ENCODE measurements around the gene GRIA2.

DNA sequence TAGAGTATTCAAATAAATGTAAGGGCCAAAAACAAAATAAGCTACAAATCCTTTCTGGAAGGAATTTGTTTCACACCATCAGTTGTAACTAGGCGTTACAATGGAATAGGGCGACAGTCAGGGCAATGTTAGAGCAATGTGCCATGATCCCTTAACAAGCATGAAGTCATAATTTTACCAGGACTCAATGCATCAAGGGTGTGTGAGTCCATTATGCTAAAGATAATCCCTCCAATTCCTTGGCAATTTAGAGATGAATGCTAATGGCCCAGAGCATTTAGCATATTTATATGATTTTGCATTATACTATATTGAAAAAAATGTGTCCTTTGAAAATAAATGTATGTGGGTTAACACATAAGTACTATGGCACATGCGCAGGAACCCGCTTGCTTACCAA lies 73.1 kb downstream of the GRIA2 start:
- TF ChIP-seq EZH2 (IDR thresholded peaks at IDR 0.05) (no peak), EZH2phosphoT487 (IDR thresholded peaks at IDR 0.05) (no peak)
- TF ChIP-seq, protein P1, sequence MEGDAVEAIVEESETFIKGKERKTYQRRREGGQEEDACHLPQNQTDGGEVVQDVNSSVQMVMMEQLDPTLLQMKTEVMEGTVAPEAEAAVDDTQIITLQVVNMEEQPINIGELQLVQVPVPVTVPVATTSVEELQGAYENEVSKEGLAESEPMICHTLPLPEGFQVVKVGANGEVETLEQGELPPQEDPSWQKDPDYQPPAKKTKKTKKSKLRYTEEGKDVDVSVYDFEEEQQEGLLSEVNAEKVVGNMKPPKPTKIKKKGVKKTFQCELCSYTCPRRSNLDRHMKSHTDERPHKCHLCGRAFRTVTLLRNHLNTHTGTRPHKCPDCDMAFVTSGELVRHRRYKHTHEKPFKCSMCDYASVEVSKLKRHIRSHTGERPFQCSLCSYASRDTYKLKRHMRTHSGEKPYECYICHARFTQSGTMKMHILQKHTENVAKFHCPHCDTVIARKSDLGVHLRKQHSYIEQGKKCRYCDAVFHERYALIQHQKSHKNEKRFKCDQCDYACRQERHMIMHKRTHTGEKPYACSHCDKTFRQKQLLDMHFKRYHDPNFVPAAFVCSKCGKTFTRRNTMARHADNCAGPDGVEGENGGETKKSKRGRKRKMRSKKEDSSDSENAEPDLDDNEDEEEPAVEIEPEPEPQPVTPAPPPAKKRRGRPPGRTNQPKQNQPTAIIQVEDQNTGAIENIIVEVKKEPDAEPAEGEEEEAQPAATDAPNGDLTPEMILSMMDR (IDR thresholded peaks at IDR 0.05) = no peak
